GM18868 (cell line): Measurements from ENCODE around the gene SMOC1.
"Not testable (repeated sequence)": the region's sequence is repeated elsewhere in the genome, so short reads cannot be mapped to it uniquely, and the experiment has no call there.

Experiments
- ATAC-seq: cut with Tn5 transposase; IDR thresholded peaks from one replicate; pipeline ENCODE4 v1.9.1; 2021; ENCODE audit warnings: mild to moderate bottlenecking, moderate library complexity; ENCODE audit not compliant: unreplicated experiment

The SMOC1 gene

GRCh38 chr14:69896972-69897371 lies 17.8 kb downstream of the SMOC1 start:
- ATAC-seq = no peak

- no peak for ATAC-seq
Measured at GRCh38 chr14:69900603-69901002, 21.4 kb downstream of the SMOC1 start.

GRCh38 chr14:69901113-69901951 lies 22.1 kb downstream of the SMOC1 start:
- no peak for ATAC-seq

- ATAC-seq = not testable (repeated sequence)
Measured at GRCh38 chr14:69903046-69903445, 23.8 kb downstream of the SMOC1 start.

- ATAC-seq = no peak
Measured at GRCh38 chr14:69904246-69904645, 25.0 kb downstream of the SMOC1 start.

GRCh38 chr14:69906201-69906600 lies 27.0 kb downstream of the SMOC1 start:
- no peak for ATAC-seq

- ATAC-seq = no peak
Measured at GRCh38 chr14:69909826-69910550, 30.8 kb downstream of the SMOC1 start.

GRCh38 chr14:69910871-69911270 lies 31.7 kb downstream of the SMOC1 start:
- ATAC-seq = no peak

GRCh38 chr14:69913686-69914085 lies 34.5 kb downstream of the SMOC1 start:
- no peak for ATAC-seq

- ATAC-seq = no peak
Measured at GRCh38 chr14:69916396-69916795, 37.2 kb downstream of the SMOC1 start.

- ATAC-seq = no peak
Measured at GRCh38 chr14:69917287-69917686, 38.1 kb downstream of the SMOC1 start.

GRCh38 chr14:69919815-69920214 lies 40.6 kb downstream of the SMOC1 start:
- ATAC-seq = no peak

- no peak for ATAC-seq
Measured at GRCh38 chr14:69921052-69921451, 41.8 kb downstream of the SMOC1 start.

- no peak for ATAC-seq
Measured at GRCh38 chr14:69922198-69922597, 43.0 kb downstream of the SMOC1 start.

- no peak for ATAC-seq
Measured at GRCh38 chr14:69924201-69924600, 45.0 kb downstream of the SMOC1 start.

- no peak for ATAC-seq
Measured at GRCh38 chr14:69928111-69928523, 48.9 kb downstream of the SMOC1 start.

GRCh38 chr14:69930780-69931379 lies 51.7 kb downstream of the SMOC1 start:
- ATAC-seq = no peak

- ATAC-seq = no peak
Measured at GRCh38 chr14:69931960-69932359, 52.7 kb downstream of the SMOC1 start.

- no peak for ATAC-seq
Measured at GRCh38 chr14:69932391-69932790, 53.2 kb downstream of the SMOC1 start.

- no peak for ATAC-seq
Measured at GRCh38 chr14:69933623-69934275, 54.5 kb downstream of the SMOC1 start.

GRCh38 chr14:69937367-69938081 lies 58.3 kb downstream of the SMOC1 start:
- ATAC-seq = no peak
